Raji (cell line): ENCODE results near the gene PRKCA.

Source experiments
- POLR2A ChIP-seq: IDR thresholded peaks from 2 replicates; pipeline ENCODE4 v1.6.1; 2011; ENCODE audit warnings: low read depth, low read length, control low read depth; ENCODE audit not compliant: insufficient read depth

PRKCA gene

GRCh38 chr17:66860204-66860603 is 557.8 kb downstream of the PRKCA start:
- no peak for TF ChIP-seq POLR2A
